ENCODE measurements around the gene CDC42BPB.

Gene CDC42BPB

DNA sequence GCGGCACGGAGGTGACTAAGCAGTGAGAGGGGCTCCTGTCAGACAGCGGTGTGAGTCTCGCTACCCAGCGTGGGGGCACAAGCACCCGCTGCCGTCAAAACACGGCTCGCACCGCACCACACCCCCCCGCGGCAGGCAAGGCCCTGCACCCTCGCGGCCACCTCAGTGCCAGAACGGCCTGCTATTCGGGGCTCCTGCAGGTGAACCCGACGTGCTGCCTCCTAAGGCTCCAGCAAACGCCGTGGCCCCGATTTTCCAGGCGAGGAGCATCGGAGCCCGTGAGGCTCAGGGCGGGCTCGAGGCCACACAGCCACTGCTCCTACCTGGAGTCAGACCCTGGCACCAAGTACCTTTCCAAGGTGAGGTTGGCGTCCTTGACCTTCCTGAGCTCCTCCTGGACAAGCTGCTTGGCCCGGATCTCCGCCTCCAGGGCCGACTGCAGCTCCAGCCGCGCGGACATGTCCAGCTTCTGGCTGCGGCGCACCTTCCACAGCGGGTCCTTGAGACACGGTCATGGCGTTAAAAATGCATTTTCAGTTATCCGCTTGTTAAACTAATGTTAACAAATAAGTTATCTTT, 93.1 kb downstream of the CDC42BPB start:
- CTCF ChIA-PET = no interaction called here
- H3K27me3 Mint-ChIP-seq = no peaks in the 10 kb centered on the region
- no peaks in the 10 kb centered on the region for H3K4me1 Mint-ChIP-seq
- DNase-seq = no peak
- H3K27ac Mint-ChIP-seq = no peak overlapping the region
- no peak overlapping the region for H3K4me3 Mint-ChIP-seq
- H3K9me3 Mint-ChIP-seq = no peaks in the 10 kb centered on the region
- no peaks in the 10 kb centered on the region for H3K36me3 Mint-ChIP-seq

DNA sequence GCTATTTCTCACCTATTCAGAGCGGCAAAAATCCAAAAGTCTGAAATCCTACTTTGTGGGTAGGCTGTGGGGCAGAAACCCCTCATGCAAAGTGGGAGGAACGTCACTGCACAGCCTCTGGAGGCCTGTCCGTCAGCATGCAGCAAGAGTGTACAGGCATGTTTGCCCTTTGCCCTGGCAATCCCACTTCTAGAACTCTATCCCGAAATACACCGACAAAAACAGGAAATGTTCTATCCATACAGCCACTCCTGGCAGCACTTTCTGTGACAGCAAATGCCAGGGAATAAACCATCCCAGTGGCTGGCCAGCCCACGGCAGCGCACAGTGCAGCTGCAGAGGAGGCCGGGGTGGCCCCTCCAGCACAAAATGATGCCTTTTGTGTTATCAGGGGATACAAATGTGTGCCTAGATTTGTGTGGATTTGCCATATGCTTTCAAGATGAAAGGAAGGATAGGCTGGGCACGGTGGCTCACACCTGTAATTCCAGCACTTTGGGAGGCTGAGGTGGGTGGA, 95.2 kb downstream of the CDC42BPB start:
- no peaks in the 10 kb centered on the region for H3K9me3 Mint-ChIP-seq
- no peaks in the 10 kb centered on the region for H3K4me1 Mint-ChIP-seq
- H3K27ac Mint-ChIP-seq = no peak overlapping the region
- no peaks in the 10 kb centered on the region for H3K36me3 Mint-ChIP-seq
- no peak for DNase-seq
- no peak overlapping the region for H3K4me3 Mint-ChIP-seq
- peaks cover 4% of the 10 kb centered on the region for H3K27me3 Mint-ChIP-seq
- CTCF ChIA-PET = interaction anchor here (1.3 kb wide), 1 partner anchor 10 kb away, joined by 3 read pairs; no protein-coding TSS in a partner anchor

GRCh38 chr14:102958461-102958860, 98.9 kb downstream of the CDC42BPB start:
- Mint-ChIP-seq H3K4me1 (no peaks in the 10 kb centered on the region), H3K4me3 (no peak overlapping the region), H3K9me3 (no peaks in the 10 kb centered on the region), H3K27me3 (peaks cover 8% of the 10 kb centered on the region), H3K27ac (no peak overlapping the region), H3K36me3 (no peaks in the 10 kb centered on the region)
- no peak for DNase-seq
- CTCF ChIA-PET = no interaction called here

GRCh38 chr14:102957222-102957621, 100.1 kb downstream of the CDC42BPB start:
- DNase-seq = no peak
- Mint-ChIP-seq H3K27ac (no peak overlapping the region), H3K27me3 (peaks cover 8% of the 10 kb centered on the region), H3K9me3 (no peaks in the 10 kb centered on the region), H3K4me1 (no peaks in the 10 kb centered on the region), H3K4me3 (no peak overlapping the region), H3K36me3 (no peaks in the 10 kb centered on the region)
- CTCF ChIA-PET = no interaction called here

GRCh38 chr14:102955636-102956408, 101.5 kb downstream of the CDC42BPB start:
- peaks cover 8% of the 10 kb centered on the region for H3K27me3 Mint-ChIP-seq
- H3K4me1 Mint-ChIP-seq = no peaks in the 10 kb centered on the region
- CTCF ChIA-PET = no interaction called here
- H3K36me3 Mint-ChIP-seq = no peaks in the 10 kb centered on the region
- no peak for DNase-seq
- no peaks in the 10 kb centered on the region for H3K9me3 Mint-ChIP-seq
- no peak overlapping the region for H3K27ac Mint-ChIP-seq
- H3K4me3 Mint-ChIP-seq = no peak overlapping the region

DNA sequence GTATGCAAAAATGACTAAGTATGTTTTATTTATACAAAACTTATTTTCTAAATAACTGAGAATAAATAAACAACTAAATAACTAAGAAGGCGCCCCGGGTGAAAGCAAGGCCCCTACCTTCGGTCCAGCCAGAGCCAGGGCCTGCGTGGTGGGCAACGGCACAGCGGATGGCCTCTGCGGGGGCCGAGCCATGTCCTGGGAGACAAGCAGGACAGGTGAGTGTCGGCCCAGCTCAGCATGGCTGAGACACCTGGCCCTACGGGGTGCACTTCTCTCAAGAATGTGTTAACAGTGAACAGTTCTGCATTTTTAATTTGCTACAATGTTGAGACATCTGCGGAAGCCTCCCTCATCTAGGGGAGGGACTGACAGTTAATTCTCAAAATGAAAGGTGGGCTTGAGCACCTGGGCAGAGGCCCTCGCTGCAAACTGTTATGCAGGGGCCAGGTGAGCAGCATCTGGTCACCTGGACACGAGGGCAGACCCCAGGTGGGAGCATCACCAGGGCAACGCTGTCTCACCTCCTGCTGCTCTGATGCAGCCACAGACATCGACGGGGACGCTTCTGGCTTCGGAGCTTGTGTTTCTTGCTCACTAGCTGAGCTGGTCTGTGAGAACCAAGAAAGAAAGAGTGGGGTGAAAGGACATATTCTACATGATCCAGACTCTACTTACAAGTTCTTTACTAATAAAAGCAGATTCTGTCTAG, 103.1 kb downstream of the CDC42BPB start:
- CTCF ChIA-PET = no interaction called here
- Mint-ChIP-seq H3K4me3 (no peak overlapping the region), H3K36me3 (no peaks in the 10 kb centered on the region), H3K4me1 (peaks cover 7% of the 10 kb centered on the region), H3K27ac (no peak overlapping the region), H3K27me3 (peaks cover 8% of the 10 kb centered on the region), H3K9me3 (no peaks in the 10 kb centered on the region)
- DNase-seq = no peak

DNA sequence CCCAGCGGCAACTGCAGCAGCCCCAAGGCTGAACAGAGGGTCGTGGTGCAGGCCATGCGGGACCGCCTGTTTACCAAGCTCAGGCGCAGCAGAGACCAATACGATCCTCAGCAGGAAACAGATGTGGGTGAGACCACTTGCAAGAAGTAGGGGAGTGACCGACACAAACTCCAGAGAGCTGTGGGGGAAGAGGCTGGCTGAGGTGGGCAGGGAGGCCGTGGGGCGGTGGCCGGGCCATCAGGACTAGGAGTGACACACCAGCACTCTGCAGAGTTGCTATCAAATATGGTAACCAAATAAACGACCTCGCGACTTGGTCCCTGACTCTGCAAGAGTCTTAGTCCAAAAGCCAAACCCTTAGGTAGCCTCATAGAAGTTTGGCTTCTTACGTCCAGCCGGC, 104.2 kb downstream of the CDC42BPB start:
- Mint-ChIP-seq H3K4me3 (no peak overlapping the region), H3K9me3 (no peaks in the 10 kb centered on the region), H3K27ac (no peak overlapping the region), H3K36me3 (no peaks in the 10 kb centered on the region), H3K4me1 (peaks cover 13% of the 10 kb centered on the region), H3K27me3 (peaks cover 4% of the 10 kb centered on the region)
- no peak for DNase-seq
- CTCF ChIA-PET = no interaction called here

DNA sequence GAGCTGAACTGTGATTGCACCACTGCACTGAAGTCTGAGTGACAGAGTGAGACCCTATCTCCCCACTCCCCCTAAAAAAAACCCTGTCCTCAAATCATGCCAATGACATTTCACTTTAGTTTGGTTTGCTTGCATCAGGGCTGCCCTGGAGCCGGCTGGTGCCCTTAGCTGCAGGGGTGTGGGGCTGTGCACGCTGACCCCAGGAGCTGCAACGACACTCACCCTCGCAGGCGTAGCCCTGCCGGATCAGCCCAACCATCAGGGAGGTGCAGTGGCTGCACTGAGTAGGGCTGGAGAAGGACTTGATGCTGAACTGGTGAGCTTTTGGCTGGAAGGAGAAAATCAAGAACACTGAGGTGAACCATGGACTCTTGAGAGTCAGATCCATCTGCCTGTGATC, 105.1 kb downstream of the CDC42BPB start:
- Mint-ChIP-seq H3K27ac (no peak overlapping the region), H3K4me3 (no peak overlapping the region), H3K36me3 (no peaks in the 10 kb centered on the region), H3K9me3 (no peaks in the 10 kb centered on the region), H3K4me1 (peaks cover 20% of the 10 kb centered on the region), H3K27me3 (peaks cover 4% of the 10 kb centered on the region)
- no peak for DNase-seq
- CTCF ChIA-PET = no interaction called here

- Mint-ChIP-seq H3K27me3 (peaks cover 4% of the 10 kb centered on the region), H3K4me1 (peaks cover 25% of the 10 kb centered on the region), H3K4me3 (no peak overlapping the region), H3K36me3 (no peaks in the 10 kb centered on the region), H3K9me3 (no peaks in the 10 kb centered on the region), H3K27ac (no peak overlapping the region)
- DNase-seq = no peak
- CTCF ChIA-PET = no interaction called here
Observed at GRCh38 chr14:102951799-102952198, 105.5 kb downstream of the CDC42BPB start.

- no peak overlapping the region for H3K4me3 Mint-ChIP-seq
- peaks cover 31% of the 10 kb centered on the region for H3K4me1 Mint-ChIP-seq
- DNase-seq = no peak
- H3K36me3 Mint-ChIP-seq = no peaks in the 10 kb centered on the region
- peaks cover 4% of the 10 kb centered on the region for H3K27me3 Mint-ChIP-seq
- H3K9me3 Mint-ChIP-seq = no peaks in the 10 kb centered on the region
- H3K27ac Mint-ChIP-seq = no peak overlapping the region
- CTCF ChIA-PET = no interaction called here
Observed at GRCh38 chr14:102951034-102951433, 106.3 kb downstream of the CDC42BPB start.

DNA sequence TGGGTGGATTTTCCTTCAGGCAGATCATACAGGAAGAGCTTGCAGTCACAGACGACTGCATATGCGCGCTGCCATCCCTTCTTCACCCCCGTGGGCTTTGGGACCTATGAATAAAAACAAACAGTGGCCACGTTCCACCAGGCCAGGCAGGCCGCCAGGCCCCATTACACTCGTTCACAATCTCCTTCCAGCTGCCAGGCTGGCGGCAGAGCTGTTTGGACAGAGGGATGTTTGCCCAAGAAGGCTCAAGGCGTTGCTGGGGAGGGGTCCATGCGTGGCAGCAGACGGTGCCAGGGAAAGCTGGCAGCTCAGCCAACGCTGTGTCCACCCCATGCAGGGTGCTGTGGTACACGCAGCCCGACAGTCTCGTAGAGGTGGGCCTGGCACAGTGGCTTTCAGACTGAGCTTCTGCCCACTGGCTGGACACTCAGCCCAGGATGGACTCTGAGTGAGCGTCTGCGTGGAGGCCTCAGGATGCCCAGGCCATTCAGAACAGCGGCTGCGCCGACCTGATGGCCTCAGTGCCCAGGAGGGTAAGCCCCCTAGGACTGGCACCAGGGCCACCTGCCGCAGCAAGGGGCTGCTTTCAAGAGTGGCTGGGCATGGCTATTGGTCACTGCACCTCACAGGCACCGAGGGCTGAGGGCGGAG, 107.4 kb downstream of the CDC42BPB start:
- H3K4me1 Mint-ChIP-seq = peaks cover 31% of the 10 kb centered on the region
- CTCF ChIA-PET = no interaction called here

DNA sequence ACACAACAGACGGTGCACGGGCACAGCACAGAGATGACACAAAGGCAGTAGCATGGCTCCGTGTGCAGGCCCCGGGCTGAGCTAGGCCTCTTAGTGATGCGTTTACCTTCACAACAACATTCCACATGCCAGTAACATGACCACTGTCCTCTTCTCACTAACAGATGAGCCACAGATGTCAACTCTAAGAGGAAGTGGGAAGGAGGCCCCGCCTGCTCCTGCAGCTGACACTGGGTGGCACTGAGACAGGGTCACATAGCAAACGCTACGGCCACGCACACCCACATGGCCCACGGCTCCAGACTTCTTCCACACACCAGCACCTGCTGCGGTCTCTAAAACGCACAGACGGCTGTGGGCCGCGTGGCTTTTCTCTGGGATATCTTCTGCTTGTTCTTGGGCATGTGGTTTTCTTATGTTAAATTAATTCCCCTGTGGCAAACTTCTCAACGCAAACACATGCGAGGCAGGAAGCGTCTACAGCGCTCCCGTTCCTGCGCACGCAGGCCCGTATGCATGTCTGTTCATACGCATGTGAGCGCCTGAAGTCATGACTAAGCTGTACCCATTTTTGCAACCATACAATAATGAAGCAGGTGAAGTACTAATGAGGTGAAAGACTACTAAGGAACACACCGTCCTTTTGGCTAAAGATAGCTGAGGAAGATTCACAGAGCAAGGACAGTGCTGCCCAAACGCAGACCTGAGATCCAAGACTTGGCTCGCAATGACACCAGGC, 108.1 kb downstream of the CDC42BPB start:
- DNase-seq = peak; percentile 74
- no peak overlapping the region for H3K4me3 Mint-ChIP-seq
- no peaks in the 10 kb centered on the region for H3K9me3 Mint-ChIP-seq
- peaks cover 4% of the 10 kb centered on the region for H3K27me3 Mint-ChIP-seq
- H3K4me1 Mint-ChIP-seq = peaks cover 31% of the 10 kb centered on the region
- H3K27ac Mint-ChIP-seq = peak overlapping the region; percentile 77
- CTCF ChIA-PET = no interaction called here
- no peaks in the 10 kb centered on the region for H3K36me3 Mint-ChIP-seq

More for the DNA sequence above, 107.4 kb downstream of the CDC42BPB start:
- no peaks in the 10 kb centered on the region for H3K36me3 Mint-ChIP-seq
- H3K27ac Mint-ChIP-seq = peak overlapping the region; percentile 77
- peaks cover 7% of the 10 kb centered on the region for H3K27me3 Mint-ChIP-seq
- H3K4me3 Mint-ChIP-seq = no peak overlapping the region
- H3K9me3 Mint-ChIP-seq = no peaks in the 10 kb centered on the region
- DNase-seq = no peak

- Mint-ChIP-seq H3K27me3 (peaks cover 4% of the 10 kb centered on the region), H3K9me3 (no peaks in the 10 kb centered on the region), H3K27ac (peak overlapping the region; percentile 77), H3K4me1 (peaks cover 31% of the 10 kb centered on the region), H3K4me3 (no peak overlapping the region), H3K36me3 (no peaks in the 10 kb centered on the region)
- DNase-seq = no peak
- CTCF ChIA-PET = no interaction called here
Observed at GRCh38 chr14:102948698-102949061, 108.7 kb downstream of the CDC42BPB start.
